ENCODE measurements around the gene ECE1. TPM values are rescaled to one million over a fixed set of nuclear protein-coding genes. Genes with fewer than 3 reads are reported as not detected.

ECE1 gene
- total and polyA plus RNA-seq, 2 of the 4 experiments (the other 2 are of a cell fraction): 61.8 to 124 TPM

- no peak for ATAC-seq (ENCODE audit: low read depth)
- TF ChIP-seq RFX5 (IDR thresholded peaks at IDR 0.05; ENCODE audit: low read depth, low read length) (no peak), POLR2A (IDR thresholded peaks at IDR 0.05; ENCODE audit: low read depth, low read length) (no peak), MXI1 (IDR thresholded peaks at IDR 0.05; ENCODE audit: borderline replicate concordance, low read depth, low read length) (no peak), USF2 (IDR thresholded peaks at IDR 0.05; ENCODE audit: low read depth, low read length) (no peak), SMC3 (IDR thresholded peaks at IDR 0.05; ENCODE audit: low read depth, low read length) (no peak), NFE2L2 (IDR thresholded peaks at IDR 0.05; ENCODE audit: low read depth, low read length) (no peak), CHD1 (IDR thresholded peaks at IDR 0.05; ENCODE audit: low read depth, low read length) (no peak), RCOR1 (IDR thresholded peaks at IDR 0.05; ENCODE audit: insufficient replicate concordance, low read length) (no peak), FOS (IDR thresholded peaks at IDR 0.05; ENCODE audit: low read depth, low read length) (no peak)
- H4K20me1 ChIP-seq (ENCODE audit: insufficient read depth, low read length): peaks cover 41% of the 10 kb centered on the region
- H3K36me3 ChIP-seq (ENCODE audit: control insufficient read depth, insufficient read depth, low read length): peaks cover 4% of the 10 kb centered on the region; the same call in 1 of the 2 replicates
- H3K23ac ChIP-seq (ENCODE audit: low read depth, low read length): no peak overlapping the region; the same call in 1 of the 2 replicates
- ChIA-PET POLR2A (ENCODE audit: unreplicated experiment) (no interaction called here), CTCF (interaction anchor here (1.5 kb wide), 1 partner anchor 69 kb away, joined by 3 read pairs; no protein-coding TSS in a partner anchor)
- H4K91ac ChIP-seq (ENCODE audit: insufficient read depth, low read depth, low read length): no peak overlapping the region
- no peak overlapping the region for H2BK5ac ChIP-seq (ENCODE audit: low read depth, low read length, poor library complexity, severe bottlenecking)
- no peak for DNase-seq
- intact Hi-C loops (cut with micrococcal nuclease) (no loop called here), in situ Hi-C loops (cut with MboI; ENCODE audit: low sequenced_read_pairs) (no loop called here), dilution Hi-C loops (cut with HindIII; ENCODE audit: low sequenced_read_pairs, unreplicated experiment) (no loop called here)
- no peaks in the 10 kb centered on the region for H3K9me3 ChIP-seq (ENCODE audit: control insufficient read depth, insufficient read depth, low read length)
- H3K18ac ChIP-seq (ENCODE audit: low read depth, low read length): no peak overlapping the region
- H2BK120ac ChIP-seq (ENCODE audit: low read depth, low read length): no peak overlapping the region
- no TSS peak for BruUV-seq (replicated peaks)
- H2BK15ac ChIP-seq (ENCODE audit: low read depth, low read length): no peak overlapping the region
- no peak overlapping the region for H2BK20ac ChIP-seq (ENCODE audit: low read depth, low read length)
- no peak overlapping the region for H4K5ac ChIP-seq (ENCODE audit: low read depth, low read length)
- no peak overlapping the region for H3K4me2 ChIP-seq (ENCODE audit: low read depth, low read length)
- no peak overlapping the region for H3K27ac ChIP-seq (ENCODE audit: insufficient read depth, low read length)
- WGBS, 2 experiments (ENCODE audit: extremely low coverage in 2 of 2, insufficient read length in 1 of 2): 94% methylated on average over 2 of the region's 3 CpGs; no CpG with 5 or more reads in 1 of the 2 experiments
- no peak overlapping the region for H3K56ac ChIP-seq (ENCODE audit: extremely low read depth, insufficient read depth, low read length)
- no peak overlapping the region for H3K4me3 ChIP-seq (ENCODE audit: insufficient read depth, low read depth, low read length)
- no peak overlapping the region for H3K4ac ChIP-seq (ENCODE audit: low read depth, low read length)
- peaks cover 26% of the 10 kb centered on the region for H3K4me1 ChIP-seq (ENCODE audit: control insufficient read depth, insufficient read depth, low read length)
- H3K9ac ChIP-seq (ENCODE audit: low read depth, low read length): no peak overlapping the region
- no peak overlapping the region for H2AK9ac ChIP-seq (replicated peaks; ENCODE audit: low read depth, low read length, poor library complexity)
- no peak overlapping the region for H2AFZ ChIP-seq (replicated peaks; ENCODE audit: low read length, poor library complexity)
- peak overlapping the region; percentile 56 for H2AK5ac ChIP-seq (ENCODE audit: low read depth, low read length)
- H3K27me3 ChIP-seq (ENCODE audit: control insufficient read depth, insufficient read depth, low read length): no peaks in the 10 kb centered on the region
- H3K9me1 ChIP-seq (ENCODE audit: insufficient read depth, low read length): peaks cover 34% of the 10 kb centered on the region
- H4K8ac ChIP-seq (ENCODE audit: low read depth in 2 of 2, low read length in 2 of 2): no peak overlapping the region
- H3K79me1 ChIP-seq (ENCODE audit: low read depth in 1 of 2, low read length in 2 of 2): peaks cover 37 to 87% of the 10 kb centered on the region in 2 experiments
- H3K14ac ChIP-seq (replicated peaks; ENCODE audit: low read depth, low read length): no peak overlapping the region
Measured at GRCh38 chr1:21298981-21299391, 8.7 kb upstream of the ECE1 start.

Data from IMR-90 (cell line).